KMS-11 (cell line): Measurements from ENCODE around the gene FAM3C.

ENCODE experiments used
- H2AFZ ChIP-seq: fragments of 200-600 bp; sonication (generic); 2 replicates; pipeline ENCODE4 v1.6.1; 2016; ENCODE audit warnings: antibody characterized with exemption, mixed run types, low read depth
- H3K27ac ChIP-seq: fragments of 200-600 bp; sonication (generic); 2 replicates; pipeline ENCODE4 v1.6.1; 2016; ENCODE audit warnings: mild to moderate bottlenecking, mixed run types
- H3K27me3 ChIP-seq: fragments of 200-600 bp; sonication (generic); 2 replicates; pipeline ENCODE4 v1.6.1; 2017; ENCODE audit warnings: mild to moderate bottlenecking, low read depth, mixed run types, moderate library complexity; ENCODE audit not compliant: insufficient read depth
- H3K36me3 ChIP-seq: fragments of 200-600 bp; sonication (generic); 2 replicates; pipeline ENCODE4 v1.6.1; 2017; ENCODE audit warnings: mild to moderate bottlenecking, mixed run types; ENCODE audit not compliant: insufficient read depth
- H3K4me1 ChIP-seq: fragments of 200-600 bp; sonication (generic); 2 replicates; pipeline ENCODE4 v1.6.1; 2016; ENCODE audit warnings: mild to moderate bottlenecking, low read depth, mixed run types; ENCODE audit not compliant: poor library complexity, severe bottlenecking
- H3K4me2 ChIP-seq: fragments of 200-600 bp; sonication (generic); 2 replicates; pipeline ENCODE4 v1.7.0; 2016; ENCODE audit warnings: mild to moderate bottlenecking, mixed run types
- H3K4me3 ChIP-seq: fragments of 200-600 bp; sonication (generic); IDR thresholded peaks from 2 replicates; pipeline ENCODE4 v1.6.1; 2017; ENCODE audit warnings: low read depth, low read length, mixed read lengths; ENCODE audit not compliant: insufficient read depth
- H3K79me2 ChIP-seq: fragments of 200-600 bp; sonication (generic); 2 replicates; pipeline ENCODE4 v1.6.1; 2016; ENCODE audit warnings: low read depth, mixed run types; ENCODE audit not compliant: insufficient read depth
- H3K9ac ChIP-seq: fragments of 200-600 bp; sonication (generic); 2 replicates; pipeline ENCODE4 v1.6.1; 2016; ENCODE audit warnings: mild to moderate bottlenecking, mixed run types
- H4K20me1 ChIP-seq: fragments of 200-600 bp; sonication (generic); 2 replicates; pipeline ENCODE4 v1.6.1; 2016; ENCODE audit warnings: mild to moderate bottlenecking, mixed run types; ENCODE audit not compliant: insufficient read depth
- CTCF ChIP-seq: fragments of 200-600 bp; sonication (generic); conservative IDR thresholded peaks from 2 replicates; pipeline ENCODE4 v1.6.1; 2017; ENCODE audit warnings: low read depth, mild to moderate bottlenecking, antibody characterized with exemption, low read length, moderate library complexity, mixed read lengths

Gene FAM3C

DNA sequence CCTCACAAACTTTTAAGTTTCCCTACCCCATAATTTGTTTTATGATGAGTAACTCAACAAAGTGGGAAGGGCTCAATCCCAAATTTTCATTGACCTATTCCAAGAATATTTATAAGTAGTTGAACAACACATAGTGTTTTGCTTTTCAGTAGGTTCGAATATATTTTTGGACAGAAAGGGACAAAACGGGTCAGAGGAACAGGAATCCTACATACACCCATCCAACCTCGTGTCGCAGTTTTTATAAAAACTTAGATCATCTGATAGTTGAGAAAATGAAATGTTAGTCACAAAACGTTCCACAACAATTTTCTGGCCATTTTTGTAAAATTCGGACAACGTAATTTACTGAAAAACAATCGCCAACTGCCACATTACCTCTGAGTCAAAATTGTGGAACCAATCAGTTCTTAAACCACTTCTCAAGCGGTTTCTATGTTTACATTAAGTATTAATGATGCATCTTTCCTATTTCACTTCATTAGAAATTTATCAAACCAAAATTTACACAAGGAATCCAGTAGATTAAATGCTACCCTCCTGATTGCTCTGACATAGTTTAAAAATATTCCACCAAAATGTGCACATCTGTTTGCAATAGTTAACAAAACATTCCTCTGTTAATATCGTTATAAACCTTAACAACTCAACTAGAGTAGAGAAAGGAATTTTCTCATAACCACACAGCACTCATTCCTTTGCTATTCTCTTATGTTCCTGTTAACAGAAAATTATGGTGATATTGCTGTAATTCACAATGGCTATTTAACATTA is 61.0 kb downstream of the FAM3C start:
- H3K4me3 ChIP-seq = no peak overlapping the region
- H3K27ac ChIP-seq = no peak overlapping the region
- no peaks in the 10 kb centered on the region for H4K20me1 ChIP-seq
- H3K79me2 ChIP-seq = no peaks in the 10 kb centered on the region
- no peak overlapping the region for H3K4me2 ChIP-seq
- no peak overlapping the region for H3K9ac ChIP-seq
- no peak overlapping the region for H2AFZ ChIP-seq
- no peak for TF ChIP-seq CTCF
- no peaks in the 10 kb centered on the region for H3K4me1 ChIP-seq
- H3K27me3 ChIP-seq = no peaks in the 10 kb centered on the region
- H3K36me3 ChIP-seq = no peaks in the 10 kb centered on the region

- H3K27me3 ChIP-seq = no peaks in the 10 kb centered on the region
- H3K4me2 ChIP-seq = no peak overlapping the region
These were observed 61.7 kb downstream of the FAM3C start for GRCh38 chr7:121334376-121334775.

GRCh38 chr7:121331574-121331973 is 64.5 kb downstream of the FAM3C start:
- no peaks in the 10 kb centered on the region for H3K27me3 ChIP-seq
- H3K4me3 ChIP-seq = no peak overlapping the region
- H3K36me3 ChIP-seq = no peaks in the 10 kb centered on the region
- H3K9ac ChIP-seq = no peak overlapping the region
- no peak for TF ChIP-seq CTCF
- no peak overlapping the region for H3K4me2 ChIP-seq
- no peaks in the 10 kb centered on the region for H3K4me1 ChIP-seq
- H3K27ac ChIP-seq = no peak overlapping the region
- no peaks in the 10 kb centered on the region for H4K20me1 ChIP-seq
- H3K79me2 ChIP-seq = no peaks in the 10 kb centered on the region
- H2AFZ ChIP-seq = no peak overlapping the region

More at GRCh38 chr7:121334376-121334775, 61.7 kb downstream of the FAM3C start:
- H3K4me1 ChIP-seq = no peaks in the 10 kb centered on the region
- H3K4me3 ChIP-seq = no peak overlapping the region
- TF ChIP-seq CTCF = no peak
- H3K9ac ChIP-seq = no peak overlapping the region
- H3K27ac ChIP-seq = no peak overlapping the region
- H3K36me3 ChIP-seq = no peaks in the 10 kb centered on the region
- no peaks in the 10 kb centered on the region for H3K79me2 ChIP-seq
- H4K20me1 ChIP-seq = no peaks in the 10 kb centered on the region
- no peak overlapping the region for H2AFZ ChIP-seq

GRCh38 chr7:121331048-121331447 is 65.1 kb downstream of the FAM3C start:
- no peaks in the 10 kb centered on the region for H3K79me2 ChIP-seq
- H2AFZ ChIP-seq = no peak overlapping the region
- H3K27me3 ChIP-seq = no peaks in the 10 kb centered on the region
- no peak overlapping the region for H3K27ac ChIP-seq
- H3K4me2 ChIP-seq = no peak overlapping the region
- no peak overlapping the region for H3K4me3 ChIP-seq
- H3K9ac ChIP-seq = no peak overlapping the region
- no peak for TF ChIP-seq CTCF
- H4K20me1 ChIP-seq = no peaks in the 10 kb centered on the region
- no peaks in the 10 kb centered on the region for H3K36me3 ChIP-seq
- H3K4me1 ChIP-seq = no peaks in the 10 kb centered on the region
